Stimulated activated naive CD8-positive, alpha-beta T cell treated with anti-CD3 and anti-CD28 coated beads, Interleukin-15, Interleukin-2, amounts not matched to agents 100 ng/mL and 50 ng/mL, for 24 hours (primary cell): ENCODE data around the gene COL4A6.

Experiments used
- H3K27ac Mint-ChIP-seq: one replicate; pipeline ENCODE4 v1.8.0; 2021; ENCODE audit warnings: mild to moderate bottlenecking, mixed read lengths
- H3K27me3 Mint-ChIP-seq: one replicate; pipeline ENCODE4 v1.8.0; 2021; ENCODE audit warnings: mixed read lengths
- H3K36me3 Mint-ChIP-seq: one replicate; pipeline ENCODE4 v1.8.0; 2021; ENCODE audit warnings: low read depth, mixed read lengths
- H3K4me1 Mint-ChIP-seq: one replicate; pipeline ENCODE4 v1.8.0; 2021; ENCODE audit warnings: low read depth, mixed read lengths
- H3K4me3 Mint-ChIP-seq: one replicate; pipeline ENCODE4 v1.8.0; 2021; ENCODE audit warnings: mild to moderate bottlenecking, mixed read lengths
- H3K9me3 Mint-ChIP-seq: one replicate; pipeline ENCODE4 v1.8.0; 2021; ENCODE audit warnings: mixed read lengths

Gene COL4A6

DNA sequence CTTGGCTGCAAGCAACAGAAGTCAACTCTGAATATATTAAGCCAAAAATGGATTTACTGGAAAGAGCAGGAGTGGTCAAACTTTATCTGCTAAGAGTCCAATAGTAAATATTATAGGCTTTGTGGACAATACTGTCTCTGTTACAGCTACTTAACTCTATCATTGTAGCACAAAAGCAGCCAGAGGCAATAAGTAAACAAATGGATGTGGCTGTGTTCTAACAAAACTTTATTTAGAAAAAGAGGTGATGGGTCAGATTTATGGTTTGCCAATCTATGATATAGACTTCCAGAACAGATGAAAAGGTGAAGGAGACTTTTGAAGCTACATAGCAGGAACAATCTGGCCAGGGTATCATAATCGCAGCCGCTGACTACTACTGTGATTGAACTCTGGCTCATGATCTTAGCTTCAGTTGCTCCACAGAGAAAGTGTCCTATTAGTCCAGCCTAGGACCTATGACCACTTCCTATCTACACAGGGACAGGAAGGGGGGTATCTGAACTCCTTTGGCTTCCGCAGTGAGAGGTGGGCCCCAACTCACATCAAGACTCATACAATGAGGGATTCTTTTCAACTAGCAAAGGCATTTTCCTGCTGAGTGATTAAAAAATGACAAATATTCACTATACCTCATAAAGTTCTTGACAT lies 191.8 kb downstream of the COL4A6 start:
- no peak overlapping the region for H3K4me3 Mint-ChIP-seq
- no peak overlapping the region for H3K27ac Mint-ChIP-seq
- H3K27me3 Mint-ChIP-seq = peaks cover 3% of the 10 kb centered on the region
- H3K9me3 Mint-ChIP-seq = no peaks in the 10 kb centered on the region
- no peaks in the 10 kb centered on the region for H3K36me3 Mint-ChIP-seq
- no peaks in the 10 kb centered on the region for H3K4me1 Mint-ChIP-seq

- no peaks in the 10 kb centered on the region for H3K9me3 Mint-ChIP-seq
- no peak overlapping the region for H3K27ac Mint-ChIP-seq
- H3K4me1 Mint-ChIP-seq = no peaks in the 10 kb centered on the region
- H3K27me3 Mint-ChIP-seq = peaks cover 3% of the 10 kb centered on the region
- H3K4me3 Mint-ChIP-seq = no peak overlapping the region
- no peaks in the 10 kb centered on the region for H3K36me3 Mint-ChIP-seq
Measured at GRCh38 chrX:108245462-108245861, 192.8 kb downstream of the COL4A6 start.

DNA sequence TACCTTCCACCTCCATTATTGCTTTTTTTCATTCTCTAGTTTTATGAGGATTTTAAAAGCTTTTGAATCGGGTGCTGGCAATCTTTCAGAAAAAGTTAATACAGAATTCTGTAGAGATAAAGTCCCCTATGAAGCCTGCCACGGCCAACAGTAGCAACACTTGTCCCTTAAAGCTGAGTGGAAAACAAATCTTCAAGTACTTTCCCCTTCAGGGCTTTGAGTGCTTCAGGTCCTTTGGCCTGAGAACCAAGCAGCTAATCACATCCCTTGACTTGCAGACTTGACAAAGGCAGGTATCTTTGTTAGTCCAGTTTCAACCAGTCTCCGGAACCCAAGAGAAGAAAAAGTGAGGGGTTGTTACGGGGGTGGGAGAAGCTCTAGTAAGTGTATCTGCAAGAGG lies 202.2 kb downstream of the COL4A6 start:
- Mint-ChIP-seq H3K4me1 (no peaks in the 10 kb centered on the region), H3K9me3 (no peaks in the 10 kb centered on the region), H3K27me3 (peaks cover 8% of the 10 kb centered on the region), H3K4me3 (no peak overlapping the region), H3K36me3 (no peaks in the 10 kb centered on the region), H3K27ac (no peak overlapping the region)

DNA sequence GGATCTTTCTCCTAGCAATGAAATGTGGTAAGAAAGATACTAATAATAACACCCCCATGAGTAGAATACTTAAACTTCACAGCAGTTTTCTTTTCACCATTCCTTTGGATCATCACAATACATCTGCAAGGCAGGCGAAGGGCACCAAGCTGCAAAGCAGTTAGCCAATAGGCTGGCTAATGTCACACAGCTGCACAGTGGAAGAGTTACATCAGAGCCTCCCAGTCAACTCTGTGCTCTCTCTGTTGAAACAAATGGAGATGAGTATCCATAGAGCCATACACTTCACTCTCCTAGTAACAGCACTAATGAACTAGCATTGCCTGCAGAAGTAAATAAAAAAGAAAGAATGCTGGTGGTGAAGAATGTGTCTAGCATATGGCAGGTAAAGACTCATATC lies 207.6 kb downstream of the COL4A6 start:
- Mint-ChIP-seq H3K36me3 (no peaks in the 10 kb centered on the region), H3K27me3 (peaks cover 12% of the 10 kb centered on the region), H3K9me3 (no peaks in the 10 kb centered on the region), H3K4me1 (no peaks in the 10 kb centered on the region), H3K27ac (no peak overlapping the region), H3K4me3 (no peak overlapping the region)

GRCh38 chrX:108224727-108225621 lies 213.2 kb downstream of the COL4A6 start:
- Mint-ChIP-seq H3K4me3 (no peak overlapping the region), H3K4me1 (no peaks in the 10 kb centered on the region), H3K9me3 (no peaks in the 10 kb centered on the region), H3K27ac (no peak overlapping the region), H3K27me3 (peaks cover 4% of the 10 kb centered on the region), H3K36me3 (no peaks in the 10 kb centered on the region)

DNA sequence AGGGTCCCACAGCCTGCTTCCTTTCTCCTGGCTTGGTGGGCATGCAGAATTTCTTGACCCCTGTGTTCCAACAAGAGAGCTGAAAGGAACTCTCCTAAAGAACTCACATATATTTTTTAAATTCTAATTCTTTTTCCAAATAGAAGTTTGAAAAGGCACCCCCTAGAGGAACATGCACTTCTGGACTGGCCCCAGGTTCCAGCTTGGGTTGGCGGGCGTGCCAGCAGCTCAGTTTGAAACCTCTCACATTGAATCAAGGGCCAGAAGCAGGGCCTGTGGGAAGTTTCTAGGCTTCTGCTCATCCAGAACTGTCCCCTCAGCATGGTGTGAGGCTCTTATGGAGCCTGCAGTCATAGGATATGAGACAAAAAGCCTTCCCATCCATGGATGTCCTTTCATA lies 214.0 kb downstream of the COL4A6 start:
- Mint-ChIP-seq H3K4me1 (no peaks in the 10 kb centered on the region), H3K9me3 (no peaks in the 10 kb centered on the region), H3K4me3 (no peak overlapping the region), H3K27ac (no peak overlapping the region), H3K36me3 (no peaks in the 10 kb centered on the region), H3K27me3 (peaks cover 4% of the 10 kb centered on the region)

- Mint-ChIP-seq H3K4me3 (no peak overlapping the region), H3K36me3 (no peaks in the 10 kb centered on the region), H3K4me1 (no peaks in the 10 kb centered on the region), H3K27me3 (peaks cover 4% of the 10 kb centered on the region), H3K27ac (no peak overlapping the region), H3K9me3 (no peaks in the 10 kb centered on the region)
Measured at GRCh38 chrX:108223585-108223984, 214.6 kb downstream of the COL4A6 start.

GRCh38 chrX:108221301-108221864 lies 216.8 kb downstream of the COL4A6 start:
- no peak overlapping the region for H3K4me3 Mint-ChIP-seq
- no peak overlapping the region for H3K27ac Mint-ChIP-seq
- peaks cover under 1% of the 10 kb centered on the region for H3K27me3 Mint-ChIP-seq
- H3K36me3 Mint-ChIP-seq = no peaks in the 10 kb centered on the region
- H3K9me3 Mint-ChIP-seq = no peaks in the 10 kb centered on the region
- no peaks in the 10 kb centered on the region for H3K4me1 Mint-ChIP-seq

GRCh38 chrX:108219949-108220601 lies 218.1 kb downstream of the COL4A6 start:
- no peak overlapping the region for H3K27ac Mint-ChIP-seq

DNA sequence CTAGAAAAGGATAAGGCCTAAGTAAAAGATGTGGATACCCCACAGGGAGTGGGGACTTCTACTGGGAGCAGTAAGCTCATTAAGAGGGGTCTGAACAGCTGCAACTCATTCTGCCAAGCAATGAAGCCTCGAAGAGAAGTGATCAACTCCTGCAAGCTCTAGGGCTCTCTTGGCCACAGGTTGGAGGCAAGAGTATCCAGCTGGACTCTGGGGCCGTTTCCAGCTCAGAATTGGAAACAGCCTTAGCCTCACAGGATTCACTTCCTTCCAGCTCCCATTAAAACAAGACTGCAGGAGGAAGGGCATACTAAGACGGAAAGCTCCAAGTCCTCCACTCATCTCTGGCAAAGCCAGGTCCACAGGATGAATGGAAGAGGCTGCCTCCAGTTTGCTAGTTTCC lies 220.3 kb downstream of the COL4A6 start:
- Mint-ChIP-seq H3K9me3 (no peaks in the 10 kb centered on the region), H3K4me3 (no peak overlapping the region), H3K27me3 (no peaks in the 10 kb centered on the region), H3K27ac (no peak overlapping the region), H3K36me3 (no peaks in the 10 kb centered on the region), H3K4me1 (no peaks in the 10 kb centered on the region)

More at GRCh38 chrX:108219949-108220601, 218.1 kb downstream of the COL4A6 start:
- no peaks in the 10 kb centered on the region for H3K9me3 Mint-ChIP-seq
- no peaks in the 10 kb centered on the region for H3K4me1 Mint-ChIP-seq
- H3K36me3 Mint-ChIP-seq = no peaks in the 10 kb centered on the region
- H3K27me3 Mint-ChIP-seq = no peaks in the 10 kb centered on the region
- H3K4me3 Mint-ChIP-seq = no peak overlapping the region

DNA sequence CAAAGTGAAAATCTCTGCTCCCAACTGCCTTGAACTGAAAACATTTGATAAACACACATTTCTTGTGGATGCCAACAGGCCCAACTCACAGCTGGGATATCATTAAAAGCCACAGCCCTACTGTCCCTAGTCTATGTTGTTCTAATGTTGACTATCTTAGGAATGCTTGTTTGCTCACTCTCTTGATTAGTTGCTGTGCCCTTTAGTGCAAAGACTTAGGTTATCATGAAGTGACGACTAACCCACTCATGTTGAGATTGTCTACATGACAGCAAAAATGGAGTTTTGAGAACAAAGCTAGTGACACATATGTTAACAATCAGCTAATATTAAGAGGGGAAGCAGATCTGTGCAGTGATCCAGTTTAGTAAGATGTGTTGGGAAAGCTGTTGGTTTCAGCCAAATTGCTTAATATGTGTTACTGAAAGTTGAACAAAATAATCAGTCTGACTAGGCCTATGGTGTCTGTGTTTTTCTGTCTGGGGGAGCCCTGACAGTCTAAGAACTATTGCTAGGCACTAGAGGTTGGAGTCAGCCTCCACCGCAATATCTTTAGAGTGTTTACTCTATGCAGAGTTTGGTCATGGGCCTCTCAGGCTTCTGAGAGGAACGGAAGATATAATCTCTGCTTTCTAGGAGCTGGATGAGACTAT lies 221.2 kb downstream of the COL4A6 start:
- Mint-ChIP-seq H3K9me3 (no peaks in the 10 kb centered on the region), H3K4me3 (no peak overlapping the region), H3K27me3 (no peaks in the 10 kb centered on the region), H3K36me3 (no peaks in the 10 kb centered on the region), H3K4me1 (no peaks in the 10 kb centered on the region), H3K27ac (no peak overlapping the region)

- Mint-ChIP-seq H3K4me3 (no peak overlapping the region), H3K27me3 (no peaks in the 10 kb centered on the region), H3K27ac (no peak overlapping the region), H3K9me3 (no peaks in the 10 kb centered on the region), H3K36me3 (no peaks in the 10 kb centered on the region), H3K4me1 (no peaks in the 10 kb centered on the region)
Measured at GRCh38 chrX:108216405-108216804, 221.8 kb downstream of the COL4A6 start.

- Mint-ChIP-seq H3K27me3 (no peaks in the 10 kb centered on the region), H3K27ac (no peak overlapping the region)
Measured at GRCh38 chrX:108211301-108211700, 226.9 kb downstream of the COL4A6 start.

DNA sequence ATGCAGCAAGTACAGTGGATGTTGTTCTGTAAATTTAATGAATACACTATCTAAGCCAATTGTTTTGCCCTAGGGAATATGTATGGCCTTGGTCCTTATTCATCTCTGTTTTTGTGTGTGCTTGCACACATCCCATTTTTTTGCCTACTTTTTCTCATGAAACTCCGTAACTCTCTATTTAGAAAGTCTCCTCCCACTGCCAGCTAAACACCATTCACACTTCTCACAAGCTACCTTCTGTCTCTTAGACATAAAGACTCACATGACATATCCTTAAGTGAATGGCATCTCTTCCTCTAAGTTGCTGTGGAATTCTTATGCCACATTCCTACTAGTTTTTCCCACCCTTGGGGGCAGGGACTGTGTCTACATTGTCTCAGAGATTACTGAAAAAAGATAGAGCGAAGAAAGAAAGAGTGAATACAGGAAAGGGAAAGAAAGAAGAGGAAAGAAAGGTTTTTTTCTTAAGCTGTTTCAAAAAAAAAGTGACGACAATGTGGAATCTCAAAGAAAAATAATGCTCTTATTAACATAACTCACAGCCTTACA lies 229.1 kb downstream of the COL4A6 start:
- H3K27me3 Mint-ChIP-seq = peaks cover 9% of the 10 kb centered on the region
- H3K27ac Mint-ChIP-seq = no peak overlapping the region
- H3K4me3 Mint-ChIP-seq = no peak overlapping the region
- H3K4me1 Mint-ChIP-seq = no peaks in the 10 kb centered on the region
- H3K36me3 Mint-ChIP-seq = no peaks in the 10 kb centered on the region
- no peaks in the 10 kb centered on the region for H3K9me3 Mint-ChIP-seq

More at GRCh38 chrX:108211301-108211700, 226.9 kb downstream of the COL4A6 start:
- H3K9me3 Mint-ChIP-seq = no peaks in the 10 kb centered on the region
- H3K4me1 Mint-ChIP-seq = no peaks in the 10 kb centered on the region
- no peak overlapping the region for H3K4me3 Mint-ChIP-seq
- H3K36me3 Mint-ChIP-seq = no peaks in the 10 kb centered on the region
